ENCODE measurements around the gene TMCO4. TPM values are rescaled to one million over a fixed set of nuclear protein-coding genes. Genes with fewer than 3 reads are reported as not detected.

TMCO4 gene
- total RNA-seq, 1 donor from 2014 or later = 10.2 TPM

DNA sequence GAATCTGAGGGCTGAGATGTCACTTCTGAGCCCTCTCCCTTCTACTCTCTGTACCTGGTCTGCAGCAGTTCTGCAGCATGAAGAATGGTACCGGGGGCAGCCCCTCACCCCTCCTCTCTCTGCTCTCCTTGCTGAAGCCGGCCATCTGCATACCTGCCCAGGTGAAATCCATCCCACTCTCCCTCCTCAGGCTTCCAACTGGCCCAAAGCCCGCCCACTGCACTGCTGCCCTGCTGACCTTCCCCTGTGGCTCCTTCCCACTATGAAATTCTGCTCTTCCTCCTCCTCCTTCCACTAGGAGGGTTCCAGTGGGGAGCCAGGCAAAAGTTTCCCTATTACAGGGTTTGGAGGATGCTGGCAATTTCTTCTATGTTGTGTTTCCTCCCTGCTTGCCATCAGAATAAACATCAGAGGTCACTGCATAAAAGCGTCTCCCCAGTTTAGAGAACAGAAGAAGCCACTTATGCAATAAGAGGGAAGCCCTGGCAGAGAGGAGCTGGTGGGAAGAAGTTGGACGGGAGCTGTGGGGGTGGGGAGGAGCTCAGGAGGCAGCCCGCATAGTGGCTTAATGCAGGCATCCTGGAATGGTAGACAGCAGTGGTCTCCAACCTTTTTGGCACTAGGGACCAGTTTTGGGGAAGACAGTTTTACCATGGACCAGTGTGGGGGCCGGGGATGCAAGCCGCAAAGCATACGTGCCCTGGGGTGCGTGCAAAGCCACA lies 30.3 kb downstream of the TMCO4 start:
- H3K4me3 Mint-ChIP-seq = peak overlapping the region; percentile 18
- H3K27me3 Mint-ChIP-seq = no peaks in the 10 kb centered on the region
- TF ChIP-seq, protein P1, sequence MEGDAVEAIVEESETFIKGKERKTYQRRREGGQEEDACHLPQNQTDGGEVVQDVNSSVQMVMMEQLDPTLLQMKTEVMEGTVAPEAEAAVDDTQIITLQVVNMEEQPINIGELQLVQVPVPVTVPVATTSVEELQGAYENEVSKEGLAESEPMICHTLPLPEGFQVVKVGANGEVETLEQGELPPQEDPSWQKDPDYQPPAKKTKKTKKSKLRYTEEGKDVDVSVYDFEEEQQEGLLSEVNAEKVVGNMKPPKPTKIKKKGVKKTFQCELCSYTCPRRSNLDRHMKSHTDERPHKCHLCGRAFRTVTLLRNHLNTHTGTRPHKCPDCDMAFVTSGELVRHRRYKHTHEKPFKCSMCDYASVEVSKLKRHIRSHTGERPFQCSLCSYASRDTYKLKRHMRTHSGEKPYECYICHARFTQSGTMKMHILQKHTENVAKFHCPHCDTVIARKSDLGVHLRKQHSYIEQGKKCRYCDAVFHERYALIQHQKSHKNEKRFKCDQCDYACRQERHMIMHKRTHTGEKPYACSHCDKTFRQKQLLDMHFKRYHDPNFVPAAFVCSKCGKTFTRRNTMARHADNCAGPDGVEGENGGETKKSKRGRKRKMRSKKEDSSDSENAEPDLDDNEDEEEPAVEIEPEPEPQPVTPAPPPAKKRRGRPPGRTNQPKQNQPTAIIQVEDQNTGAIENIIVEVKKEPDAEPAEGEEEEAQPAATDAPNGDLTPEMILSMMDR (conservative IDR thresholded peaks at IDR 0.05) = no peak
- no peaks in the 10 kb centered on the region for H3K9me3 Mint-ChIP-seq
- H3K36me3 Mint-ChIP-seq = no peaks in the 10 kb centered on the region
- no peak for DNase-seq (ENCODE audit: extremely low spot score, unreplicated experiment)
- H3K4me1 Mint-ChIP-seq (ENCODE audit: unreplicated experiment) = peaks cover 28% of the 10 kb centered on the region
- no peak overlapping the region for H3K27ac Mint-ChIP-seq

DNA sequence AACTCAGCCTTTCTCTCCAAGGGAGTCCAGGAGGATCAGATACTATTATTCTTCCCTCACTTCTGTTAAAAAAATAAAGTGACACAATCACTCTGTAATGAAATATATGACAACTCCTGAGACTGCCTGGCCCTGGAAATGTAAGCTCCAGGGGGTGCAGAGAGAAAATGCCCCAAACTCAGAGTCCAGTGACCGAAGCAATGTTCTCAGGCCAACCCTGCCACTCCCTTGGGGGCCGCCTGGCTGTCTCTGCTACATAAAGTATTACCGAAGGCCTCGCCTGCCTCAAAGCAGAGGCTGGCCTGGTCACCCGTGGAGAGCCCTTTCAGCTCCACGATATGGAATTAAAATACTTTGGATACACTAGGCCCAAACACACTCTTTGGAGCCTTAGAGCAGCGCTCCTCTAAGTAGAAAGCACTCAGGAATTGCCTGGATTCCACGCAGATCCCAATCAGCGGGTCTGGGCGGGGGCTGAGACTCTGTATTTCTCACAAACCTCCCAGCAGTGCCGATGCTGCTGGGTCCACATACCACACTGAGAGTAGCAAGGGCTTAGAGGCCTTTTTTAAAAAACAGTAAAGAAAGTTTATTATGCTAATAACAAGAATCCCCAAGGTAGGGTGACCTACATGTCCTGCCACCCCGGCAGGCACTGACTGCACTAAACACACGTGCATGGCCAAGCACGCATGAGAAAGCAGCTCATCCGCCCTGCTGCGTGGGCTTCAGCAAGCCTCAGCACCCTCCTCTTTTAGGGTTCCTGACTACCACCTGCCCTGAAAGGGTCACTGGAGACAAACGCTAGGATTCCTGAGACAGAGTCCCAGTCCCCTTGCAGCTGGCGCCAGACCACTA lies 31.1 kb downstream of the TMCO4 start:
- TF ChIP-seq, protein P1 (conservative IDR thresholded peaks at IDR 0.05) = no peak
- Mint-ChIP-seq H3K27ac (peak overlapping the region; percentile 18), H3K9me3 (no peaks in the 10 kb centered on the region), H3K4me3 (no peak overlapping the region), H3K27me3 (no peaks in the 10 kb centered on the region), H3K36me3 (no peaks in the 10 kb centered on the region), H3K4me1 (ENCODE audit: unreplicated experiment) (peaks cover 28% of the 10 kb centered on the region)
- no peak for DNase-seq (ENCODE audit: extremely low spot score, unreplicated experiment)

DNA sequence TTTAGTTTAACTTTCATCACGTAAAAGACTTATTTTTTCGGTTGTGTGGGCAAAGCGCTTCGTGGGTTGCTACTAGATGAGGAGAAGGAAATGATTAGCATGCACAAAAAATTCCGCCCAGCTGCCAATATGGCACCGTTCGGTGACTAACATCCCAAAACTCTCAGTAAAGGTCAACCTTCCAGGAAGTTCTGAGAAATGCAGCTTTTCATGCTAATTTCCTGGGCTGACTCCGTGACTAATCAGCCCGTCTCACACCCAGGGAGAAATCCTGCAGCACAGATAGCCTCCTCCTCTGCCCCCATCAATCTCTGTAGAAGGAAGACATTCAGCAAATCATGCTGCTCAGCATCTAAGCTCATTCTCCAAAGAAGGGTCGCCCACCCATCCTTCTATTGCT lies 34.1 kb downstream of the TMCO4 start:
- Mint-ChIP-seq H3K9me3 (no peaks in the 10 kb centered on the region), H3K4me3 (no peak overlapping the region), H3K27me3 (no peaks in the 10 kb centered on the region), H3K36me3 (no peaks in the 10 kb centered on the region), H3K4me1 (ENCODE audit: unreplicated experiment) (peaks cover 28% of the 10 kb centered on the region), H3K27ac (no peak overlapping the region)
- TF ChIP-seq, protein P1 (conservative IDR thresholded peaks at IDR 0.05) = no peak
- no peak for DNase-seq (ENCODE audit: extremely low spot score, unreplicated experiment)

DNA sequence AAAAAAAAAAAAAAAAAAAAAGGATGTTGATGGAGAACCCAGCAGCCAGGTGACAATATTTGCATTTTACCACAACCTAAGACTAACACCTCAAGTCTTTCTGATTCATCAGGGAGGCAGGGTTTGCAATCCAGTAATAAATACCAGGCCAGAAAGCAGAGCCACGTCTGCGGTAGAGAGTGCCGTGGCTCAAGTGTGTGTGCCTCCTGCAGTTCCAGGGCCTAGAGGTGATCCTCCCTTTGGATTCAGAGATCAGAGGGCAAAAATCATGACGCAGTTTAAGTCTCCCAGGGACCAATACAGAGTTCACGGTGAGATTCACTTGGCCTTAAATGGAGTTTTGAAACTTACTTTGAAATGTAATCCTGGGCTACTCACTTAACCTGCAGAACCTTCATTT lies 34.9 kb downstream of the TMCO4 start:
- Mint-ChIP-seq H3K27me3 (peaks cover under 1% of the 10 kb centered on the region), H3K9me3 (no peaks in the 10 kb centered on the region), H3K27ac (no peak overlapping the region), H3K4me1 (ENCODE audit: unreplicated experiment) (peaks cover 28% of the 10 kb centered on the region), H3K4me3 (no peak overlapping the region), H3K36me3 (no peaks in the 10 kb centered on the region)
- no peak for DNase-seq (ENCODE audit: extremely low spot score, unreplicated experiment)
- TF ChIP-seq, protein P1 (conservative IDR thresholded peaks at IDR 0.05) = no peak

DNA sequence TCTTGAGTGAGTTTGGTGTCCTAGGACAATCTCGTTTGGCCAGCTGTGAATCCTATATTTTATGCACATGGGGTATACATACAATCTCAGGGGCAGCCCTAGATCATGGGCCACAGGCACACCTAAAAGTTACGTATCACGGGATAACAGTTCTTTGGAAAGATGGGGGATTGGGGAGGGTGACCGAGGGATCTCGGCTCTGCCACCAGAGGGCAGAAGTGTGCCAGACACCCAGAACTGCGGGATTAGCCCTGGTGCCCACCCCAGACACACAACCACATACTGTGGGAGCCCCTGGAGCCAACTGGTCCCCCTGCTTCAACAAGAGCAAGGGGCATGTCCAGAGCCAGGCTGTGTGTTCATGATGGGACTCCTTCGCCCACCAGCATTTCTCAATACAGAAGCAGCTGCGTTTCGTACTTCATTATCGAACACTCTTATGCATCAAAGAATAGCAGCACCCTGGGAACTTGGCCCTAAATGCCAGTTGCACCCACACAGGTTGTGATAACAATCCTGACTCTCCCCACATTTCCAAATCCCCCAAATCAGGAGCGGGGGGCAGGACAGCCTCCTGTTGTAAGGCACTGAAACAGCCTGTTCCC lies 37.4 kb downstream of the TMCO4 start:
- no peak overlapping the region for H3K4me3 Mint-ChIP-seq
- no peaks in the 10 kb centered on the region for H3K36me3 Mint-ChIP-seq
- H3K4me1 Mint-ChIP-seq (ENCODE audit: unreplicated experiment) = peaks cover 11% of the 10 kb centered on the region
- H3K27me3 Mint-ChIP-seq = peaks cover 2% of the 10 kb centered on the region
- H3K27ac Mint-ChIP-seq = no peak overlapping the region
- no peak for DNase-seq (ENCODE audit: extremely low spot score, unreplicated experiment)
- TF ChIP-seq, protein P1 (conservative IDR thresholded peaks at IDR 0.05) = peak; percentile 77
- H3K9me3 Mint-ChIP-seq = no peaks in the 10 kb centered on the region
